ENCODE data around the gene NCAPG2.

Gene NCAPG2

DNA sequence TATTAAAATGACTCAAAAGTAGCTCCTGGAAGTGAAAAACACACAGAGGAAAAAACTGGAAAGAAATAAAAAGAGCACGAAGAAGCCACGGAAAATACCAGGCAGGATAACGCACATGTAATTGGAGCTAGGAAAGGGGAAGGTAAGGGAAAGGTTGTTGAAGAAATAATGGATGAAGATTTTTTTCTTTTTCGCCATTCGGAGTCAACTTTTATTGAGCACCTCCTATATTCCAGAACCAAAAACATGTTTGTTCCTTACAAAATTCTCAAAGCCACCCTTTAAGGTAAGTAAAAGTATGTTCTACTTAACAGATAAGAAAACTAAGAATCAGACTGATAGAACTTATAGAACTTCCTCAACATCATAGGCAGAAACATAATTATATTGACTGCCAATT is 84.2 kb downstream of the NCAPG2 start:
- no peak for DNase-seq

DNA sequence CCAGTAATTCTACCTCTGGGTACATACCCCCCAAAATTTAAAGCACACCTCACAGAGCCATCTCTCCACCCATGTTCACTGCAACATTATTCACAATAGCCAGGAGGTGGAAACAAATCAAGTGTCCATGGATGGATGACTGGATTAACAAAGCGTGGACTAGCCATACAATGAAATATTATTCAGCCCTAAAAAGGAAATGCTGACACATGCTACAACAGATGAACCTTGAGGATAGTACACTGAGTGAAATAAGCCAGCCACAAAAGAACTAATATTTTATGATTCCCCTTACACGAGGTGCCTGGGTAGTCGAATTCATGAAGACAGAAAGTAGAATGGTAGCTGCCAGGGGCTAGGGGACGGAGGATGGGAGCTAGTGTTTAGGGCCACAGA is 85.9 kb downstream of the NCAPG2 start:
- DNase-seq = no peak

DNA sequence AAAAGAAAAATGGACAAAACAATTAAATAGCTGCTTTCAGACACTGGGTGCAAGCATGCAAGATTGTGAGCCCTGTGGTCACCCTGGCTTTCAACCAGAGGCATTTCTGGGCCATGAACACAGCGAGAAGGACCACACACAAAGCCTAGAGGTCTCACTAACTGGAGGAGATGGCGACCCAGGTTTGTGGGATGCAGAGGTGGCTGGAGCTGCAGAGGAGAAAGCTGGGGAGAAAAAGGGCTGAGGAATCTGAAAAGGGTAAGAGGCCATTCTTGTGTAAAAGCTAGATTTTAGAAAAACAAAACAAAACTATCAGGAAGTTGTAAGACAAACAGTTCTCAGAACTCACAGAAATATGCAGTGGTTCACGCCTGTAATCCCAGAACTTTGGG is 86.9 kb downstream of the NCAPG2 start:
- DNase-seq = no peak

DNA sequence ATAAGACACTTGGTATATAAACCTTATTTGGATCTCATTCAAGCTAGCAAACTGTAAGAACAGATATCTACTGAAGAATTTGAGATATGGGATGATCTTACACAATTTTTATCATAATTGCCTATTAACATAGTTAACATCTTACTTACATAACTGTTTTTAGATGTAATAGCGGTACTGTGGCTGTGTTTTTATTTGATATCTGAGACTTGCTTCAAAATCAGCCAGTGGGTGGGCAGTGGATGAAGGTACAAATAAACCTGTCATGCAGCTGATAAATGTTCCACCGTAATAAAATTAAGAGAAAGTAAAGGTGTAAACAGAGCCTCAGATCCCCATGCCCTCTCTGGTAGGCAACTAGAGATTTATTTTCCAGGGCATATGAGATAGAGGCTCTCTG is 88.6 kb downstream of the NCAPG2 start:
- no peak for DNase-seq

DNA sequence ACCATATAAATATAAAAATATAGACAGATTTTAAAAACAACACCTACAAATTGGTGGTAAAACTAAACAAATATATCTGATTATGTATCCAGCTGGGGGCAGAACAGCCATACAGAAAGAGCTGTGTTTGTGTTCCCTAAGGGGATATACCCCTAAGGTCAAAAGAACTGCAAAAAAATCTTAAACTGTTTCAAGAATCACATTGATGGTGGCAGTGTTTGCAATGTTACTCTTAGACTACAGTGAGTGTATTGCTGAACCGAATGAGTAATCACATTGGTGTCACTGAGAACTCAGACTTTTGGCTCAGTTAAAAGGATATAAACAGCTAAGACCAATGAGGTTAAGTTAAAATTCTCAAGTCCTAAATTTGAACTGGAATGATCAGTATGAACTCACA is 89.9 kb downstream of the NCAPG2 start:
- DNase-seq = no peak

DNA sequence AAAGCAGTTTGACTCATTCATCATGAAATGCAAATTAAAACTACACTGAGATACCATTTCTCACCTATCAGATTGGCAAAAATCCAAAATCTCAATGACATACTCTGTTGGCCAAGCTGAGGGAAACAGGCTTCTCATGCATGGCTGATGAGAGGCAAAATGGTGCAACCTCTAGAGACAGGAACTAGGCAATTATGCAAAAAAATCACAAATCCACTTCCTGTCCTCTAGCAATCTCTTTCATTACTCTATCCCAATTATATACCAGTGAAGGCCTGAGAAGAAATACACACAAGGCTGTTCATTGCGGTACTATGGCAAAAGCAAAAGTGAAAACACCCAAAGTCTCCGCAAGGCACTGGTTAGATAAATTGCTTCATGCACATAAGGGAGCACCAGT is 91.1 kb downstream of the NCAPG2 start:
- DNase-seq = no peak

DNA sequence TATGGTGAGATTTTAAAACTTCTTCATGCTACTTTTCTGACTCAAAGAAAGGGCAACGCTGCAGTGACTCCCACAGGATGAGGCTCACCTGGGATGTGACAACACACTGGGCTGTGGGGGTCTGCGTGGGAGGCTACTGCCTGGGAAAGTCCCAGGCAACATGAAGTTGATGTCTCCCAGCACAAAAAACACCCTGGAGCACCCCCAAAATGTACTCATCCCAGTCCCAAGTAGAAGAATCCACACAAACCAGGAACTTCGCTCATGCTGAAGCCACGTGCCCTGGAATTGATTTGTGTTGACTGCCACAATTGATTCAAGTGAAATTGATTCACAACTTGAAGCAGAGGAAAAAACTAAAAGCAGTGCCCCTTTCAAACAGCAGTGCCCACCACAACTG is 92.1 kb downstream of the NCAPG2 start:
- no peak for DNase-seq

DNA sequence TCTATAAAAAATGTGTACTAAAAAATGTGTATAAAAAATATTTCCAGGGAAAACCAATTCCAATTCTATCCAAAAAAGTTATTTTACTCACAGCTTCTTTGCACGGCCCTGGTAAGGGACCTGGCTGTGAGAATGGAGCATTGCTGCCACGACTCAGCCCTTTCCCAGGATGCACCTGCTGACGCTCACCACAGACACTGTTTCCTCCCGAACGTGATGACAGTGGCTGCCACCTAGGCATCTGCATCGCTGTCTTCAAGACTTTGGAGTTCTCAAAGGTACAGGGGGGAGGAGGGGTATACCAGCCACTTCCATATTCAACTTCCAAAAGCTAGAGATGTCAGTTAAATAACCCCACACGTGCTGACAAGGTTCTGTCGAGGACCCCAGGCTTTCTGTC is 93.1 kb downstream of the NCAPG2 start:
- no peak for DNase-seq

DNA sequence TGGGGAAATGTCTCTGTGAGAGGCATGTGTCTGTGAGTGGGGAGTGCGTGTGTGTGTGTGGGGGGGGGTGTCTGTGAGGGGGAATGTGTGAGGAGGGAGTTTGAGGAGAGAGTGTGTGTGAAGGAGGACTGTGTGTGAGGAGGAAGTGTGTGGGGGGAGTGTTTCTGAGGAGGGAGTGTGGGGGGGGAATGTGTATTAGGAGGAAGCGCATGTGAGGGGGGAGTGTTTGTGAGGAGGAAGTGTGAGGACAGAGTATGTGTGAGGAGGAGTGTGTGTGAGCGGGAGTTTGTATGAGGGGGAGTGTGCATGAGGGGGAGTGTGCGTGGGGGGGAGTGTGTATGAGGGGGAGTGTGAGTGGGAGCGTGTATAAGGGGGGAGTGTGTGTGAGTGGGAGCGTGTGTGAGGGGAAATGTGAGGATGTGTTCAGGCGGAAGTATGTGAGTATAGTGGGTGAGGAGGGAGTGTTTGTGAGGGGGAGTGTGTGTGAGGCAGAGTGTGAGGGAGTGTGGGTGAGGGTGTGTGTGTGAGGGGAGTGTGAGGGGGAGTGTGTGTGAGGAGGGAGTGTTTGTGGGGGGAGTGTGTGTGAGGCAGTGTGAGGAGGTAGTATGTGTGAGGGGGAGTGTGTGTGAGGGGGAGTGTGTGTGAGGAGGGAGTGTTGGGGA is 95.2 kb downstream of the NCAPG2 start:
- DNase-seq = no peak

DNA sequence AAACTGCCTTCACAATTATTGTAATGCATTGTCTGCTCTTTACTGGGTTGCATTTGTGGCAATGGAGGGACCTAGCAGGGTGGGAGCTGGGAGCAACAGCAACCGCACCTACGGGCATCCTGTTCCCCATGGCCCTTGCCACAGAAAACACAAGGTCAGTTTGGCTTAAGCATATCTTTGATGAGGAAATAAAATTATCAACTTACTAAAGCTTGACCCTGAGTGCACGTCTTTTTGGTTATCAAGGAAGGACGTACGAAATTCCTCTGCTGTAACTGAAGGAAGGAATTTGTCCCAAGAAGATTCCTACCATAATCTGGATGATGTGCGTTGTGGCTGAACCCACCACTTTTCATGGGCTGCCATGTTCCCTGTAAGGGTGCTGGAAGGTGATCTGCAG is 97.0 kb downstream of the NCAPG2 start:
- DNase-seq = no peak

DNA sequence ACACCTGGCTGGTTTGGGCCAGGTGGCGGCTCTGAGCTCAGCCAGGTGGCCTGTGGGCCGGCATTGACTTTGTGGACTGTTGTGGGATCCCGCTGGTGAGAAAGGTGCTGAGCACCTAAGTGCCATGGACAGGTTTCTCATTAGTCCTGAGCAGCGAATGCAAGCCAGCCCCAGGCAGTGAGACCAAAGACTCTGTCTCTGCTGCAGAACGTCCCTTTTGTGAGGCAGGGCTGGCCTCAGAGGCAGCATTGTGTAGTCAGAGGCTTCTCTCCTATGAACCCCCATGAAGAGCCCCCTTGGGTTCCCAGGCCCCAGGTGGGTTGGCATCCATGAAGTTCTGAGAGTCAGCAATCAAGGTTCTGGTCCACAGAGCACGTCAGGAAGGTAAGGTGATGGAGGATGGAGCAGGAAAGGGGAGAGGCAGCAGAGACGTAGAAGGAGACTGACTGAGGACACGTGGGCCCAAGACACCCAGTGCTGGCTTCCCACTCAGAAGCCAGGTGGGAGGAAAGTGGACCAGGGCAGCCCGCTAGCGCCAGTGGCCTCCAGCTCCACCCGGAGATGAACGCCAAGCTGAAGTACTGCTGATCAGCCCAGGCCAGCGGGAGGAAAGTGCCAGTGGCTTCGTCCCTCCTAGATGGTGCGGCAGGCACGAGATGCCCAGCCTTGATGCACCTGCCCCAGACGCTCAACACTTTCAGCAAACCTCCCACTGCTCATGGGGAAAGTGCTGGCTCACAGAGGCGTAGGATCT is 97.8 kb downstream of the NCAPG2 start:
- DNase-seq = no peak

DNA sequence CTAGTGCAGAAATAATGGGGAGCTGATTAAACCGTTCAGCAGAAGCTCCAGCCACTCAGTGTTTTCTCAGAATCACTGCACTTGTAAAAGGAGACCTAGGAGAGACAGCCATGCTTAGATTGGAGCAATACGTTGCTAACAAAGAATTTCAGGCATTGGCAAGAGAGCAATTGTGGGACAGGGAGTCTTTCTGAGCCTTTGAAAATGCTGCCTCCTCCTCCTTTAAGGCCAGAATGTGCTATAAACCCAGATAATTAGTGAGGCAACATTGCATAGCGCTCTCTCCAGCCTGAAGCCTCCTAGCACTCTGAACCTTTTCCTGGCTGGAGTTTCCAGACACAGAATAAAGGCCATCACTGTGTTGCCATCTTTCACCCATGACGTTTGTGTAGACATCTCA is 98.5 kb downstream of the NCAPG2 start:
- DNase-seq = no peak

DNA sequence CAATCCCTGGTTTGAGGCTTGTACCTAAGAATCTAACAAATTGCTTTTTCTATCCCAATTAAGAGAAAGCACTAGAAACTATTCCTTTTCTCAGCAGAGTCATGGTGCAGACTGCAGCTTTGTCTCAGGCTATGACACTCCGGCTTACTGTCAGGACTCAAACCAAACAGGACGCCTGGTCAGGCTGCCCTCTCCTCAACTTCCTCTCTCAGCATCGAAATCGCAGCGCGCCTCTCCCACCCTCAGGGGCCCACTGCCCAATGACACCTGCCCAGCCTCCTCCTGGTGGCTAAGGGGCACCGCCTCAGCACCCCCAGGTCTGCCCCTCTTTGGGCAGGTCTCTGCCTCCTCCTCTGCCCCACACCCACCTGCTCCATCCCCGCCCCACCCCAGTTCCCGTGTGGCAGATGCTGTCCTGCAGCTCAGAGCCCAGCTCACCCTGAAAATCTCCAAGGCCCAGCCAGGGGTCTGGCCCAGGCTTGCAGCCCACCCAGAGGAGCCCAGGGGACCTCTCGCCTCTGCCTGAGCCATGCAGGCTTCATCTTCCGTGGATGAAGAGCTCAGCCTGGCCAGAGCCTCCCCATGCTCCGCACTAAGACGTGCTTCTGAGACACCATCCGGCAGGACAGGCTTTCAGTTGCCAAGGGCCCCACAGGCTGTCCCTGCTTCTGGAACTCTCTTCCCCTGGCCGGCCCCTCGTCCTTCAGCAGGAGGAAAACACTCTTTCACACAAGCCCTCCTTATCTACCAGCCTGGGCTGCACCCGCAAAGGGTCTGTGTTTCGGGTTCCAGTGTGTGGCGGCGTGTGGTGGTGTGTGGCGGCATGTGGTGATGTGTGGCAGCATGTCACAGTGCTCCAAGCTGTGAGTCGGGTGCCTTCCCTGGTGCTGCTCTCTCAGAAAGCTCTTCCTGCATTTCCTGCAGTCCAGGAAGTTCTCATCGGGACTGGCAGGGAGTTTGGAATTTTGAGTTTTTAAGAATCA is 100.5 kb downstream of the NCAPG2 start:
- DNase-seq = no peak

DNA sequence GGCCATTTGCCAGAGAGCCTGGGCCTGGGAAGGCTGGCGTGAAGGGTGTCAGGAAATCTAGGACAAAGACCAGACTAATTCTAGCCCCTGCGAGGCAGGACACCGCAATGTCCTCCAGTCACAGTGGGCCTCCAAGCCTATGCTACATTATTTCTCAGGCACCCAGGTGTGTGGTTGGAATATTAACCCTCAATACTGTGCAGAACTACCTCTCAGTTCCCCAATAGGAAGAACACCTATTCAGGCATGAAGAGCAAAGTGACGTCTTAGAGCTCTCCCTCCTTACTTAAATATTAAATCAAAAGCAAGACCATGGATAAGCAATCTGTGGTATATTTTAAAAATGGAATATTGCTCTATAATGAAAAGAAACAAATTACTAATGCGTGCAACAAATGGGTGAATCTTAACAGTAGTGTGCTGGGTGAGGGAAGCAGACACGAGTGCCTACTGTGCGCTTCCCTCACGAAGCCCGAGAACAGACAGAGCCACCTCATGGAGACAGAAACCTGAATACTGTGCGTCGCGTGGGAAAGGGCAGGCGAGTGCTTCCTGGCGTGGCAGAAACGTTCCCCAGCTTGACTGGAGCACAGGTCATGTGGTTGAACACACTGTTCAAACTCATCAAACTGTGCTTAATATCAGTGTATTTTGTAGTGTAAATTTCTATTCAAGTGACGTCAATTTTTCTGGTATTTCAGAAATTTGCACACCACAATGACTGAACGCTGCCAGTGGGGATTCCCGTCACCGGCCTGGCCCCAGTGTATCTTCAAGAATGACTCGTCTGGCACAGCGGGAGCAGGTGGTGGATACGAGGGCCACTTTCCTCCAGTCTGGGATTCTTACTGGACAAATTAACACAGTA is 101.5 kb downstream of the NCAPG2 start:
- no peak for DNase-seq

DNA sequence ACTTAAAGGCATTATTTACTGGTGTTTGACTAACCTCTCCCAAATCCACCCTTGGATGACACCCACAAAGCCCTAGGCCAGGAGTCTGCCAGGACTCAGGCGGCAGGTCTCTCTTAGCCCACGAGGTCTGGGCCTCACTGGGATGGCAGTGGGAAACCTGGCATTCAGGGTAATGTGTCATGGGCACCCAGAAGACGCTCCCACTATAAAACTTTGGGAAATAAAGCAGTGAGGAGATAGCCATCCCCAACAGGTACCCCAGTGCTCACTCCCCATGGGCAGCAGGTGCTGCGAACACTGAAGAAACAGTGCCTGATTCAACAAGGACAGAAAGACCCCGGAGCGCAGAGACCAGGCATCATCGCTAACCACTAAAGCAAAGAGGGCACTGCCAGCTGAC is 102.6 kb downstream of the NCAPG2 start:
- DNase-seq = no peak

DNA sequence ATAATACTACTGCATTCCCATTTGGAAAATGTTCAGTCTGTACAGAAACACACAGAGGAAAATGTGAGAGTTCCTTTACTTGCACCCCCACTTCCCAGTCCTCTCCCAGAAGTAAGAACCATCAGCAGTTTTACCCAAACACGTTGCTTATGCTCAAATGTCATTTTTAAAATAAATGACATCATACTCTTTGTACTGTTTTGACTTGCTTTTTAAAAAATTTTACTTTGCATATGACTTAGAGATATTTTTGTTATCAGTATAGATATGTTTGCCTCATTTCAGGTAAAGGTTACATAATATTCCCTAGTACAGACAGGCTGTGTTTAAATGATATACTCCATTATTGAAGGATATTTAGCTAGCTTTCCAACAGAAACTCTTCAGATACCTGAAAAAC is 103.5 kb downstream of the NCAPG2 start:
- no peak for DNase-seq

DNA sequence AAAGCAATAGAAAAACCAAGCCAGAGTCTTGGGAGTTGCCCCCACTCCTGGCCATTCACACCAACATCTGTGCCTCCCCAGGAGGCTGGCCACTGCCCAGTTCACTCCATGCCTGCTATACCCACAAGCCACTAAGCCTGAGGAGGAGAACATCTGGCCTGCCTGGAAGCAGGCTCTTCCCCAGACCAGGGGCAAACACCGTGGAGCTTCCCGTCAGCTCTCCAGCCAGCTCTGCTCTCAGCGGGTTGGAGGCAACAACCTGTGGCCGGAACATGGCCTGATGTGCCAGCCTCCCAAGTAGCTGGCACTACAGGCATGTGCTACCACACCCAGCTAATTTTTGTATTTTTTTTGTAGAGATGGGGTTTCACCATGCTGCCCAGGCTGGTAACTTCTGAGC is 107.9 kb downstream of the NCAPG2 start:
- no peak for DNase-seq

DNA sequence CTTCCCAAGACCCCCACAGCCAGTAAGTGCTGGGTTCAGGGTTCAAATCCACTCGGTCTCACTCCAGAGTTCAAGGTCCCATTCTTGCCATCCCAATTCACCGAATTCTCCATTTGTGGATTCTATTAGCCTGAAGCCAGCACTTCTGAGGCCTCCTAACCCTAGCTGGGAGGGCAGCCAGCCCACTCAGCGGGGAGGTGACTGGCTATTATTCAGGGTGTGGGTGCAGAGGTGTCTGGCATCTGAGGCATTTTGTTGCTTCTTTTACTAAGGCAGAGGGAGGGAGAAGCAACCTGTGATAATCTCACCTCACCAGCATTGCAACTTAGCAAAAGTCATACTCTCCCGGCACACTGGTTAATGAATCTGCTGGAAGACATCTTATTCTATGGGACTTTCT is 108.3 kb downstream of the NCAPG2 start:
- no peak for DNase-seq

DNA sequence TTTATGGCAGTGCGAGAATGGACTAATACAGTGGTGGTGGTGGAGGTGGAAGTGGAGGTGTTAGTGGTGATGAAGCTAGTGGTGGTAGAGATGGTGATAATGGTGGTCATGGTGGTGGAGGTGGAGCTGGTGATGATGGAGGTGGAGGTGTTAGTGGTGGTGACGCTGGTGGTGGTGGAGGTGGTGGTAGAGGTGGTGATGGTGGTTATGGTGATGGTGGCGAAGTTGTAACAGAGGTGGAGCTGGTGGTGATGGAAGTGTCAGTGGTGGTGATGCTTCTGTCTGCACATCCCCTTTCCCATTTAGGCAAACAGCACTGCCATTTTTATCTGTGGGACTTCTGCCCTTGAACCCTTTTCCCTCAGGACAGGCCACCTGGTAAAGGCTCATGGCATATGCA is 109.5 kb downstream of the NCAPG2 start:
- DNase-seq = no peak

DNA sequence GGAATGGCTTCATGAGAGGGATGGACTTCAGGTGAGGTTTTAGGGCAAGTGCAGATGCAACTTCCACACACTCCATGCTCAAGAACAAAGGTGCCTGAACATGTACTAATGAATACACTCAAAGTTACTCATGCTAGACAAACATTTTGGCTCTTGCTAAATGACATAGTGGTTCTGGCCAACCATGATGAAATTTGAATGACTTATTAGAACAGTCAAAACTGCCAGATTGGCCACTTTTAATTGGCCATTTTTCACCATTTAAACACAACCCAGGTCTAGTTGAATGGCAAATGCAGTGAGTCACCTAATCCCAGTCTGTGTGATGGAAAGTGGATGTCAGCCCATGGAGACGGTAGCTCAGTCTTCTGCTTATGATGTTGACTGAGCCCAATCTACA is 112.1 kb downstream of the NCAPG2 start:
- DNase-seq = no peak

DNA sequence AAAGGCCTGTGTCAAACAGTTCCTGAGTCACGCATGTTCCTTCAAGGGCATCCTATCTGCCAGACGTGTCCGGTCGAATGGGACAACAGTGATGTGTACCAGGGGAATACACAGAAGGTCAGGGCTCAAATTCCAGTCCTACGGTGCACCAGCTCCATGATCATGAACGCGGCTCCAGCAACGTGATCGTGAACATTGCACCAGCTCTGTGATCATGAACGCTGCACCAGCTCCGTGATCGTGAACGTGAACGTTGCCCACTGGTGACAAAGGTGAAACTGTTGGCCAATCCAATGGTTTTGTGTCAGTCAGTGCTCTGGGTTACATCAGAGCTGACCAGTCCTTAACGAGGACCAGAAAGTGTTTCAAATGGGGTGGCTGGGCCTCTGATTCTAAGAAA is 112.7 kb downstream of the NCAPG2 start:
- DNase-seq = no peak

DNA sequence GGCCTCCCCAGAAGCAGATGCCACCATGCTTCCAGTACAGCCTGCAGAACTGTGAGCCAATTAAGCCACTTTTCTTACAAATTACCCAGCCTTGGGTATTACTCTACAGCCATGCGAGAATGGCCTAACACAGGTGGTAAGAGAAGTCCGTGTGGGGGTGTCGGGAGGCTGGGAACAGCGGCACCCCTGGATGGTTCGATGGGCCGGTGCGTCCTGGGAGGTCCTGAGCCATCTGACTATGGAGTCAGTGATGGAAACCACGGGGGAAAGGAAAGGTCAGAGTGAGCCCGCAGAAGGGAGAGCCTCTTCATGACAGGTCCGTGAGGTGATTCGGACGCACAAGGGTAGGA is 114.4 kb downstream of the NCAPG2 start:
- DNase-seq = no peak

DNA sequence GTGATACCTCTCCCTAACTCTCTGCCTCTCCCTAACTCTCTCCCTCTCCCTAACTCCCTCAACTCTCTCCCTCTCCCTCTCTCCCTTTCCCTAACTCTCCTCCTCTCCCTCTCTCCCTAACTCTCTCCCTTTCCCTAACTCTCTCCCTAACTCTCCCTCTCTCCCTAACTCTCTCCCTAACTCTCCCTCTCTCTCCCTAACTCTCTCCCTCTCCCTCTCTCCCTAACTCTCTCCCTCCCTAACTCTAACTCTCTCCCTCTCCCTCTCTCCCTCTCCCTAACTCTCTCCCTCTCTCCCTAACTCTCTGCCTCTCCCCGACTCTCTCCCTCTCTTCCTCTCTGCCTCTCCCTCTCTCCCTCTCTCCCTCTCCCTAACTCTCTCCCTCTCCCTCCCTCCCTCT is 115.0 kb downstream of the NCAPG2 start:
- no peak for DNase-seq

Data from 8988T (cell line).